Uterus (tissue), 4 donors: ENCODE results near the gene PTGFRN. TPM values are rescaled to one million over a fixed set of nuclear protein-coding genes. Genes with fewer than 3 reads are reported as not detected.

Experiments used
- DNase-seq, 2 donors: peaks; one replicate each; pipeline ENCODE4 v3.0.0-alpha.2; 2019 to 2020
- H3K27ac ChIP-seq, 2 donors: fragments of 200-600 bp; sonication (generic); 1 replicate in 1 of 2; 2 replicates in 1 of 2; pipeline ENCODE4 v1.5.1; 2016 to 2018
- H3K27me3 ChIP-seq, 2 donors: fragments of 200-600 bp; sonication (generic); one replicate each; pipeline ENCODE4 v1.5.1; 2018 to 2019; ENCODE audit warnings: control low read depth in 1 of 2
- H3K36me3 ChIP-seq, 2 donors: fragments of 200-600 bp; sonication (generic); one replicate each; pipeline ENCODE4 v1.5.1; 2019; ENCODE audit warnings: control low read depth in 1 of 2
- H3K4me1 ChIP-seq, 2 donors: fragments of 200-600 bp; sonication (generic); one replicate each; pipeline ENCODE4 v1.5.1; 2018 to 2019; ENCODE audit warnings: control low read depth in 1 of 2
- H3K4me3 ChIP-seq, 2 donors: fragments of 200-600 bp; sonication (generic); 1 replicate in 1 of 2; 2 replicates in 1 of 2; pipeline ENCODE4 v1.5.1; 2018 to 2019; ENCODE audit warnings: mild to moderate bottlenecking in 1 of 2
- H3K9me3 ChIP-seq, 2 donors: fragments of 200-600 bp; sonication (generic); one replicate each; pipeline ENCODE4 v1.5.1; 2019; ENCODE audit warnings: control low read depth in 1 of 2
- CTCF ChIP-seq, 4 experiments: fragments of 200-600 bp in 2 of 4; fragments of 450-650 bp in 2 of 4; sonication (generic) in 2 of 4; IDR thresholded peaks; one replicate each; pipeline ENCODE4 v1.5.1; 2016 to 2019; ENCODE audit warnings: antibody characterized with exemption in 4 of 4, mild to moderate bottlenecking in 2 of 4, moderate library complexity in 1 of 4
- POLR2A ChIP-seq, 2 donors: fragments of 450-650 bp; IDR thresholded peaks; one replicate each; pipeline ENCODE4 v1.6.1; 2016; ENCODE audit warnings: antibody characterized with exemption in 2 of 2, mild to moderate bottlenecking in 1 of 2, moderate library complexity in 1 of 2
- intact Hi-C: fragments of 100-400 bp; cut with DNase I; formaldehyde crosslinking; loops from one replicate; pipeline ENCODE4 v1.15.1; 2023; ENCODE audit warnings: low total_unique reads
- total RNA-seq, 4 donors: library from RNA; depleted of rRNA in 3 of 4; stranded (reverse); fragments of >200 nt in 3 of 4; gene quantifications; one replicate each; pipeline versions ENCODE4 v1.1.0 to v1.2.4, GENCODE V29; 2014 to 2023
- donor health status: DM: yes; HTN: yes; CAD: no.

PTGFRN gene
- total RNA-seq, 4 donors from 2014 or later, result 32.4 to 134 (median 88.8) TPM

GRCh38 chr1:117014209-117014608, 104.5 kb downstream of the PTGFRN start:
- no peak for TF ChIP-seq POLR2A (IDR thresholded peaks at IDR 0.05)
- no peak for TF ChIP-seq CTCF (IDR thresholded peaks at IDR 0.05)
- Histone ChIP-seq H3K9me3 (no peaks in the 10 kb centered on the region), H3K4me1 (no peaks in the 10 kb centered on the region), H3K27me3 (no peaks in the 10 kb centered on the region), H3K4me3 (no peak overlapping the region), H3K36me3 (no peaks in the 10 kb centered on the region), H3K27ac (no peak overlapping the region)
- no peak for DNase-seq
- intact Hi-C loops, result no loop called here

- DNase-seq, result no peak
- no peaks in the 10 kb centered on the region for H3K36me3 ChIP-seq
- H3K27ac ChIP-seq, result no peak overlapping the region
- no peak overlapping the region for H3K4me3 ChIP-seq
- H3K27me3 ChIP-seq, result no peaks in the 10 kb centered on the region
- intact Hi-C loops, result no loop called here
- no peaks in the 10 kb centered on the region for H3K9me3 ChIP-seq
- no peaks in the 10 kb centered on the region for H3K4me1 ChIP-seq
- TF ChIP-seq CTCF (IDR thresholded peaks at IDR 0.05), result no peak
- TF ChIP-seq POLR2A (IDR thresholded peaks at IDR 0.05), result no peak
Measured at GRCh38 chr1:117015724-117016123, 106.0 kb downstream of the PTGFRN start.

GRCh38 chr1:117017062-117017461, 107.3 kb downstream of the PTGFRN start:
- intact Hi-C loops, result no loop called here
- Histone ChIP-seq H3K27ac (no peak overlapping the region), H3K27me3 (no peaks in the 10 kb centered on the region), H3K4me3 (no peak overlapping the region), H3K4me1 (no peaks in the 10 kb centered on the region), H3K36me3 (no peaks in the 10 kb centered on the region), H3K9me3 (no peaks in the 10 kb centered on the region)
- TF ChIP-seq CTCF (IDR thresholded peaks at IDR 0.05), result no peak
- no peak for TF ChIP-seq POLR2A (IDR thresholded peaks at IDR 0.05)
- DNase-seq, result no peak

- H3K27ac ChIP-seq, result no peak overlapping the region
- DNase-seq, result no peak
- H3K27me3 ChIP-seq, result no peaks in the 10 kb centered on the region
- H3K9me3 ChIP-seq, result no peaks in the 10 kb centered on the region
- no peaks in the 10 kb centered on the region for H3K4me1 ChIP-seq
- TF ChIP-seq POLR2A (IDR thresholded peaks at IDR 0.05), result no peak
- no peaks in the 10 kb centered on the region for H3K36me3 ChIP-seq
- intact Hi-C loops, result no loop called here
- H3K4me3 ChIP-seq, result no peak overlapping the region
Measured at GRCh38 chr1:117017648-117018047, 107.9 kb downstream of the PTGFRN start.

GRCh38 chr1:117020526-117021156, 110.9 kb downstream of the PTGFRN start:
- no peak for DNase-seq
- Histone ChIP-seq H3K36me3 (no peaks in the 10 kb centered on the region), H3K27ac (no peak overlapping the region), H3K27me3 (no peaks in the 10 kb centered on the region), H3K9me3 (no peaks in the 10 kb centered on the region), H3K4me1 (no peaks in the 10 kb centered on the region), H3K4me3 (no peak overlapping the region)
- intact Hi-C loops, result no loop called here
- TF ChIP-seq CTCF (IDR thresholded peaks at IDR 0.05), result no peak
- TF ChIP-seq POLR2A (IDR thresholded peaks at IDR 0.05), result no peak

- TF ChIP-seq POLR2A (IDR thresholded peaks at IDR 0.05) (no peak), CTCF (IDR thresholded peaks at IDR 0.05) (no peak)
- H3K27me3 ChIP-seq, result no peaks in the 10 kb centered on the region
- no peaks in the 10 kb centered on the region for H3K9me3 ChIP-seq
- intact Hi-C loops, result no loop called here
- no peaks in the 10 kb centered on the region for H3K36me3 ChIP-seq
- no peak overlapping the region for H3K4me3 ChIP-seq
- no peak for DNase-seq
- no peaks in the 10 kb centered on the region for H3K4me1 ChIP-seq
- H3K27ac ChIP-seq, result no peak overlapping the region
Measured at GRCh38 chr1:117022114-117022513, 112.4 kb downstream of the PTGFRN start.
